CD4-positive, alpha-beta T cell treated with Interleukin-6 for 4 hours (primary cell): ENCODE results near the gene FCRL5.
"Not testable (repeated sequence)": the region's sequence is repeated elsewhere in the genome, so short reads cannot be mapped to it uniquely, and the experiment has no call there.

Source experiments
- DNase-seq: peaks from one replicate; pipeline ENCODE4 v3.0.0-alpha.2; 2020; ENCODE audit warnings: mixed read lengths

FCRL5 gene

GRCh38 chr1:157551694-157552693, at the start of gene FCRL5:
Gene FCRL5, minus strand, starts transcription at chr1:157552515. Its CDS starts 153 bp downstream, at chr1:157552362.
- DNase-seq: no peak

GRCh38 chr1:157600236-157600635, 47.9 kb upstream of the FCRL5 start:
- DNase-seq: no peak

DNA sequence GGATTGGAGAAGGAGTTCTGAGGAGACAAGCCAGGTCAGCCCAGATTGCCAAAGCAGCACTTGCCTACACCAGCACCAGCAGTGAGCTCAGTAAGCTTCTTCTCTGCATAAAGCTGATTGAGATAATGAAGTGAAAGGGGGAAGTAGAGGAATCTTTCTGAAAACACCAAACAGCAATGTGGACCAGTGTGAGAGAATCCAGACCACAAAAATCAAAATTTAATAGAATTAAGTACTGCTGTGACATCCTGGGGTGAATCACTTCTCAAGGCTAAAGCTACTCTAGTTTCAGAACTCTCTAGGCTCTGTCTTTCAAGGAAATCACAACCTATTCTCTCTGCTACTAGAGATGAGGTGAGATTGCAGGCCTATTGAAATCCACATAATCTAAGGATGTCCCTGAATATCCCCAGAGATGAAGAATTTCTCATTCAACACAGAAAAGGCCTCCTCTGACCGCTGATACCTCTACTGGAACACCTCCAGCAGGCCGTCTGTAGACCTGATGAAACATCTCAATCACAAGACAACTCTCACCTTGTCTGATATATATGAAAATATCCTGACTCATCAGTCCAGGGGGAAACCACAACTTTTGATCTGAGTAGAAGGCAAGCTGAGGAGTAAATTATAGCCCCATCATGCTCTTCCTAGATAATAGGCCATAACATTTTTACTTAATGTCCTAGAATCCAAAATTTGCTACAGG, 45.8 kb upstream of the FCRL5 start, which contains the start of gene FCRL4:
Gene FCRL4, minus strand, starts transcription at position 127 of the 709 bp plus-strand sequence. CDS start 141 bp downstream, outside the sequence.
- no peak for DNase-seq

- DNase-seq: no peak
Measured at GRCh38 chr1:157596384-157596783, 44.1 kb upstream of the FCRL5 start.

- no peak for DNase-seq
Measured at GRCh38 chr1:157595356-157595755, 43.0 kb upstream of the FCRL5 start.

- DNase-seq: no peak
Measured at GRCh38 chr1:157585984-157586383, 33.7 kb upstream of the FCRL5 start.

DNA sequence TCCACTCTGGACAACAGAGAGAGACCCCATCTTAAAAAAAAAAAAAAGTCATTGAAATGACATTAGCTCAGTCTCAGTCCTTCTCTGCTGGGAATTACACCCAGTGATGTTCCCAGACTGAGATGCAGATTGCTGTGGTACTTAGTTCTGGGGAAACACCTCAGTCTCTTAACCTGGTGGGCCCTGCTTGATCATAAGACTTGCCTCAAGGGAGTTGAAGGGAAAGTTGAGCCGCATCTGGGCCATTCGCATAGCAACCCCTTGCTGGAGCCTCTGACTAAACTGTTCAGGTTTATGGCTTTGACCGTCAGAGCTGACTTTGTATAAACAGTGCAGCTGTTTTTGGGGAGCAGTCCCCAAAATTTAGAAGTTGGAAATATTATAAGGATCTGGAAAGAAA, 32.2 kb upstream of the FCRL5 start:
- DNase-seq: no peak

DNA sequence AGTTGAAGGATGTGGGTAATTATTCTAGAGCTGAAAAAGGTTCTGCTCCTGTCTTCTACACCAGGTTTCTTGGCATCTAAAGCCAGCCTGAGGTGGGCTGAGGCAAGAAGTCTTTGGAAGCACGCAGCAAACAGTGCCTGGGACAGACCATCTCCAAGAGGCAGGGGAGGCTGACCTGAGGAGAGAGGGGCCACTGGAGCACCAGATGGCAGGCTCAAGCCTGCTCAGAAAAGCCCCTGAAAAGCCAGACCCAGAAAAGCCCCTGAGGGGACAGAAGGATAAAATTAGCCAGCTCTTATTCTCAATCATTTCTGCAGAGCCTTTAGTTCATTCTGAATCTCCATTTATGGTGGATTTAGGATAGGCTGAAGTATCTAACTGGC, 28.5 kb upstream of the FCRL5 start:
- no peak for DNase-seq

GRCh38 chr1:157580179-157580827, 28.0 kb upstream of the FCRL5 start:
- peak; percentile 26 for DNase-seq

DNA sequence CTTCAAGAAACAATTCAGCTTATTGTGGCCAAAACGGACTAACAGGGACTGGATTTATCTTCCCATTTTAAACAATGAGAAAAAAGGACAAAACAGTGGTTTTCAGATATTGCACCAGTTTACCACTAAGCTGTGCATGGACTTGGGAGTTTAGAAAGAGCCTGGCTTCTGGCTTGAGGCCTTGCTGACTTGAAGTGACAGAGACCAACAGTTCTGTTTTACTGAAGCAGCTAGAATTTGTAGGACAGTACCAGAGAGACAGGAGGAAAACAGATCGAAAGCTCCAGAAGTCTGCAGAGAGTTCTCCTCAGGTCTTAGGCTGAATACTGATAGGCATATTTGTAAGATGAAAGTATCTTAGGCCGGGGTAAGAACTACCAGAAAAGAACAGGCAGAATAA, 25.1 kb upstream of the FCRL5 start:
- DNase-seq: no peak

DNA sequence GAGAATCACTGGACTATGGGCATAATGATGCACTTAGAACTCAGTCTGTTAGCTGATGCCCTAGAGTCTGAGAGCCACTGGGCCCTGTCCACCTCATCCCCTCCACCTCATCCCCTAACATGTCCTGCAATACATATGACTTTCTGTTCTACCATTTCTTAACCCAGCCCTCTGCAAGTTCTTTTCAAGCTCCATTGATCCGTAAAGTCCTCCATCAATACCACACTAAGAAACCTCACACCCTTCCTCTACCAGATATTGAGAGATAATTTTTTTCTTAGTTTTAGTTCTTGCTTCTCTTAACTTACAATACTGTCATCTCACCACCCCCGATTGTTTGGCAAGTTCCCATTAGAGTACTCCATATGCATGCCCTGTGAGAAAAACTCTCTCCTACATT, 23.4 kb upstream of the FCRL5 start:
- no peak for DNase-seq

DNA sequence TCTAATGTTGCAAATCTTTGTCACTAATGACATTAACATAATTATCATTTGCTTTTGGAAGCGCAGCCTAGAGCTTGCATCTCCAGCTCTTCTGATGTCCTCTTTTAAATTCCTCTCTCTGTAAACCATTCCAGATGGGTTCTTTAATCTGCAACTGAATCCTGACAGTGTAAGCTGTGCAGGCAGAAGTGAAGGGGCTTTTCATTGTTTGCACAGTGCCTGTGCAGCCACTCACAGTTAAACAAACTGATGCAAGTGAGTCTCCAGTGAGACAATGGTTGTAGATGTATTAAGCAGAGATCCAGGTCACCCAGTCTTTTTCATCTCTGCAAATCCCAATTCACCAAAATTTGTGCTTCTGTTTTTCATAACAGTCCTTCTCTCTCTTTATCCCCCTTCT, 22.5 kb upstream of the FCRL5 start:
- DNase-seq: no peak

GRCh38 chr1:157566484-157567300, 14.4 kb upstream of the FCRL5 start:
- DNase-seq: no peak

GRCh38 chr1:157562515-157562914, 10.2 kb upstream of the FCRL5 start:
- DNase-seq: no peak

DNA sequence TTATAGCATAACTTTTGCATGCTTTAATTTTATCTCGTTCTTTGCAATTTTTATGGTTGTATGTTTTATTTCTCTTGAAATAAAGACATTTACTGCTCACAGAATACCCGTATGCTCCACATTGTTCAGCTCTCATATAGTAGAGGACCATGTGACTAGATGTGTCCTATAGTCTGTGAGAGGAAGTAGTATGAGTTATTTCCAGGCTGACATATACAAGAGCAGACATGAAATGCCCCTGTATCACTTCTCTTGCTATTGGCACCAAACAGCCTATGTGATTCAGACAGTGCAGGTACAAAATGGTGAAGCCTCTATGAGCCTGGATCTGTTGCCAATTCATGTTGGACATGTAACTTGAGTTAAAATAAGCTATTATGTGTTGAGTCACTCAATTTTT, 5.8 kb upstream of the FCRL5 start:
- DNase-seq: no peak

GRCh38 chr1:157548081-157548480, 4.2 kb downstream of the FCRL5 start:
- not testable (repeated sequence) for DNase-seq

GRCh38 chr1:157542676-157543075, 9.6 kb downstream of the FCRL5 start:
- no peak for DNase-seq

DNA sequence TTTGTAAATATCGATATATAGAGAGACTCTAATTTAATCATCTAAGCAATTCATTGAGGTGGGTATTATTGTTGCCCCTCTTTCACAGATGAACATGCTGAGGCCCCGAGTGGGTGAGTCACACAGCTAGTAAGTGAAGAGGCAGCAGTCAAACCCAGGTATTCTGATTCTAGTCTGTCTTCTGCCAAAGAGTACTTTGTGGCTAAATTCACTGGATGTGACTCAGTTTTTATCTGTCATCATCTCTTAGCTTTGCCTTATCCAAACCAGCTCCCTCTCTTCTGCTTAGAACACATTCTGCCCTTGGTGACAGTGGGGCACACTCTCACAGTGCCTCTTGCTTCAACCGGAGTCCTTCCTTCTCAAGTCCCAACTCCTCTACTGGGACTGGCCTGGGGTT, 11.5 kb downstream of the FCRL5 start:
- no peak for DNase-seq

- DNase-seq: no peak
Measured at GRCh38 chr1:157540160-157540748, 12.1 kb downstream of the FCRL5 start.

GRCh38 chr1:157539568-157539967, 12.7 kb downstream of the FCRL5 start:
- no peak for DNase-seq

DNA sequence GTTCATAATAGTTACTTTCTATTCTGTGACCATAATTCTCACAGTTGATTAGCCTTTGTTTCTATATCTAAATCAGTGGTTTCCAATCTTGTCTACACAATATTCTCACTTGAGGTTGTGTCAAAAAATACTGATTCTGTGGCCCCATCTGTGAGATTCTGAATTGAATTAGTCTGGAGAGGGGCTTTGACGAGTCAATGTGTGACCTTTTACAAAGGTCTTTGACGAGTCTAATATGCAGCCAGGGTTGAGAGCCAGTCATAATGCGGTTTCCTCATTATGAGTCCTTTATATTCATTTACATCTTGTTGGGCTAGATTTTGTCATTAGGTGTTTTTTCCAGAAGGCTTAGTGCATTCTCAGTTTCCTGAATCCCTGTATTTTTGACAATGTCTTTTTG, 19.7 kb downstream of the FCRL5 start:
- no peak for DNase-seq
